ENCODE results near the gene CYSLTR2.
"Not testable (repeated sequence)": the region's sequence is repeated elsewhere in the genome, so short reads cannot be mapped to it uniquely, and the experiment has no call there.

Gene CYSLTR2

DNA sequence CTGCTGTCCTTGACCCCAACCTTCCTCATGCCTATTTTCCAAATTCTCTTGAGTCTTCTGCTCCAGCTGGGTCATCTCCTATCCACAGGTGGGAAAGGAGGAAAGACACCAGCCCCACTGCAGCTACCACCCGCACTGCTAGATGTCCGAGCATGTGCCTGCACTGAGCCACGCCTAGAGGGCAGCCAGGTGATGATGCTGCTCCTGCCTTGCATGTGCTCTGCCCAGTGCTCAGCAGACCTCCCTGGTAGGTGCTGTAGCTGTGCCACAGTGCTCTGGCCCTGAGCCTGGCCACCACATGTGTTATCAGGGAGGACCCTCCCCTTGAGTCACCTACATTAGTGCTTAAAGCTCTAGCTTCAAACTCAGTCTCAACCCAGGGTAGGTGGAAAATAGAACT is 6.9 kb upstream of the CYSLTR2 start:
- no peak for DNase-seq

DNA sequence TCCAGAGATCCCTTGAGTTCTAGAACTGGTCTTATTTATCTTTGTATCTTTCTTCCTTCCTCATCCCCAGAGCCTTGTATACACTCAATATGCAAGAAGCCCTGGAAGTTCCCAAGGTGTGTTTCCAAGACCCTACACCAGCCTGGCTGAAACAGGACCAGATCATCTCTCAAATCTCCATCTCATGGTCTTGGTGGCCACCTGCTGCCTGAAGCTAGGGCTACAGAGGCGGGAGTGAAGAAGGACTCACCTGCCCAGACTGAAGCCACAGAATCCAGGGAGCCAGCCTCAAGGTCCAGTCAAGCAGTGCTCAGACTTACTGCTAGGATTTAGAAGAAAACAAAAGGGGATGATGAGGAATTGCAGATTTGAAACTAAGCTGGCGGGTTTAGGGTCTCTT is 6.1 kb upstream of the CYSLTR2 start:
- DNase-seq, result no peak

DNA sequence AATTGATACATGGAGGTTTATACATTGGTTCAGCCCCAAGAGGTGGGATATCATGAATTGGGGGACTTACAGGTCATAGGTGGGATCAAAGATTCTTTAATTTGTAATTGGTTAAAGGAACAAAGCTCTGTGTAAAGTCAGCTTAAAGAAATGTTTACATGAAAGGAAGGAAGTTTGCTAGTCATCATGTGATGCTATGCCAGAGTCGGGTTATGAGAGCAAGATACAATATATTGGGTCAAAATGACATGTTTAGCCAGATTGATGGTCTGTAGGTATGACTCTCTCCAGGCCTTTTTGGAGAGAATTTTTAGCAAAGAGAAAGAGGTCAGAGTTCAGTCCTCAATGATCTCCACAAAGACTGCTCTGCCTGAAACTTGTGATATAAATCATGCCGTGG is 5.3 kb upstream of the CYSLTR2 start:
- DNase-seq, result no peak

DNA sequence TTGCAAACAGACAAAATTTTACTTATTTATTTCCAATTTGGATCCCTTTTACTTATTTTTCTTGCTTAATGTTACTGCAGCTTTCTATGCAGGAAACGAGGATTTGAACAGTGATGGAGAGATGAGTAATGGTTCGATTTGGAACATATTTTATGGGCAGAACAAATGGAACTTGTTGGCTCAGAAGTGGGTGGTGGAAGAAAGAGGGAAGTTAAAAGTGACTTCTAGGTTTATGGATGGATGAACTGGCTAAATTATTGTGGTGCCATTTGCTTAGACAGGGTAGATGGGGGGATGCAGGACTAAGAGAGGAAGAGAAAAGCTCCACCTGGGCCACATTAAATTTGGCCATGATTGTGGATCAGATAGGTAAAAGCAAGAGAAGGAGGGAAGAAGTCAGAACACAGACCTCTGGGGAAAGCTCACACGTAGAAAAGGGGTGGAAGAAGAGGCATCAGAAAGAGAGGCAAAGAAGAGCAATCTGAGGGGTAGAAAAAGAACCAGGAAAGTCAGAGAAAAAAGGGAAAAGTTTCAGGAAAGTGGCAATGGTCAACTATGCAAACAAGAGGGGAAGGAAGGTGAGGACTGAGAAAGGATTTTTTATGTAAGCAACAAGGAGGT is 768 bp upstream of the CYSLTR2 start:
- DNase-seq, result no peak

DNA sequence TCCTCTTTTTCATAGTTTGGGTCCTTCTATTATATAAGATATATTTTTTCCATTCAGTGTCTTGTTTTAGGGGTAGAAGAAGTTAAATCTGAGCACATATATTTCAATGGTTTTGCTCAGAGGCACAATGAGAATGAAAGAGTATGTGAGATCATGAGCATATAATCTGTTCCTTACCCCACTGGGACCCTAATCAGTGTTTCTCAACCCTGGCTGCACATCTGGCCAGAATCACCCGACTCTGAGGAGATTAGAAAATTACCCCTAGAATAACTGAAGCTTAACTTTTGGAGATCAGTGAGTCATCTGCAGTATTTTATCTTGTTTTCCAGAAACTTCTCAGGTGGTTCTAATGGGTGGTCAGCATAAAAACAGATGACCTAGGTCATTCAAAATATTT is 782 bp downstream of the CYSLTR2 start:
- no peak for DNase-seq

DNA sequence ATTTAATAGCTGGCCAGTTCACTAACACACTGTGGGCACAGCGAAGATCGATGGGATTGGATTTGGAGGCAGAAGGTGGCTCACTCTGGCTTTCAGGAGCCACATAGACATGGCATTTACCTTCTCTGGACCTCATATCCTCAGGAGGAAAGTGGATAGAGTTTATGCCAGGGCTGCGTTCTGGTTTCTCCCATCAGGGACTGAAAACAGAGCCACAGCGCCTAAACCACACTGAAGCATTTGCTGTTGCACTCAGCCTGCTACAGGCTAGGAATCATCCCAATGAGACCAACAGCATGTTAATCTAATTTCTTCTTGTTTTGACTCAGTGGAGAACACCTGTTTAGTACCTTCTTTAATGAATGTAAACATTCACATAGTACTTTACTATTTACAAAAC is 1.6 kb downstream of the CYSLTR2 start:
- DNase-seq, result no peak

DNA sequence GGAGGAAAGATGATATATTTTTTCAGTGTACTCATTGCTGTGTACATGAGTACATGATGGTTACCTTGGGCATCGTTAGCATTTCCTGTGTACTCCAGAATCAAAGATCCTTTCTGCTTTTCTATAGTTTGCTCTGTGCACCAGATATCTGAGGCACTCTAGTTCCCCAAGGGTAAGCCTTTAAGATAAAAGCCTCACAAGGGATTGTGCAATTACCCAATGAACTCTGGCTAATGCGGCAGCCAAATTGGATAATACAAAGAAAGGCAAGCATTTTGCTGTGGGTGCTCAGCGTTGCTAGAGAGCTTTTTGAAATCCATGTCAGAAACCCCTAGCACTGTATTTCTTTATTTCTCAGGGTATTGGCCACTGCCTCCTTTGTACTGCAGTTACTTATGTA is 2.9 kb downstream of the CYSLTR2 start:
- DNase-seq, result no peak

DNA sequence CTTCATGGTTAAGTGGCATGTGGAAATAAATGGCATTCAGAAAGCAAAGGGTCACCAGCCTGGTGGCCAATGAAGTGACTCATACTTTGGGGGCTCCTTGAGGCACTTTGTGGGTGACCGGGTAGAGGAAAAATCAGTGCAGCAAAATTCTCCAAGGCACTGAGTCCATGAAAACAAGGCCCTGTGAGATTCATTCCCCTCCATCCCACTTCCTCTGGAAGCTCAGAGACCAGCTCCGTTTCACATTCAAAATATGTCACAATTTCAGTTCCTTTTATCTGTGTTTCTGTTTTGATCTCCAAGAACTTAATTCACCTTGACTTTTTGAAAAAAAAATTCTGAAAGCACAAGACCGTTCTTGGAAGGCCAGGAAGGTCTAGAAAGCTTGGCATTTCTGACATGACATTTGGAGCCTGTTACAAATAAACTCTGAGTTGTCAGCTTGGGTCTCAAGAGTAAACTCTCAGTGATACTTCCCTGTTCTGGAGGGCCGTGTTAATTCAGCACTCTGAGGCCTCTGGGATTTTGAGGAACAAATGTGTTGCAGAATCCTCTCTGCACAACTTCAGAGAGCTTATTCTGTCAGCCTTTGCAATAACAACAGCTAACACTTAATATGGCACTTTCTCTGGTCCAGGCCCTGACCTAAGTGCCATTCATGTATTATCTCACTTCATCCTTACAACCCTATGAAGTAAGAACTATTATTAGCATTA is 6.8 kb downstream of the CYSLTR2 start:
- DNase-seq, result no peak

DNA sequence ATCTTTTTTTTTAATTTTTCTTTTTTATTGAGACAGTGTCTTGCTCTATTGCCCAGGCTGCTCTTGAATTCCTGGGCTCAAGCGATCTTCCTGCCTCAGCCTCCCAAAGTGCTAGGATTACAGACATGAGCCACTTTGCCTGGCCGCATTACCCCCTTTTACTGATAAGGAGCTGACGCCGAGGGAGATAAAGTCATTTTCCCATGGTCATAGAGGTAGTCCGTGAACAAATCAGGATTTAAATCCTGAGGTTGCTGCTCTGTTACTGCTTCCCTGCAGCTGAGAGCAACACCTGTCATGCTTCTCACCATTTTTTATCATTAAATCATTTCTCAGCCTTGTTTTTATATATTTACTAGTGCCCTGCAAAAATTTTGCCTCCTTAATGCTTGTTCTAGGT is 7.4 kb downstream of the CYSLTR2 start:
- DNase-seq, result no peak

DNA sequence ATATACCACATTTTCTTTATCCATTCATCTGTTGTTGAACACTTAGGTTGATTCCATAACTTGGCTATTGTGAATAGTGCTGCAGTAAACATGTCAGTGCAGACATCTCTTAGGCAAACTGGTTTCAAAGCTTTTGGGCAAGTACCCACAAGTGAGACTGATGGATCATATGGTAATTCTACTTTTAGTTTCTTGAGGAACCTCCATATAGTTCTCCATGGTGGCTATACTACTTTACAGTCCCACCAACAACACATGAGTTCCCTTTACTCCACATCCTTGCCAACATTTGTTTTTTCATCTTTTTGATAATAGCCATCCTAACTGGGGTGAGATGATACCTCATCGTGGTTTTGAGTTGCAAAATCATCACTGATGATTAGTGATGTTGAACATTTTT is 8.5 kb downstream of the CYSLTR2 start:
- DNase-seq, result no peak

DNA sequence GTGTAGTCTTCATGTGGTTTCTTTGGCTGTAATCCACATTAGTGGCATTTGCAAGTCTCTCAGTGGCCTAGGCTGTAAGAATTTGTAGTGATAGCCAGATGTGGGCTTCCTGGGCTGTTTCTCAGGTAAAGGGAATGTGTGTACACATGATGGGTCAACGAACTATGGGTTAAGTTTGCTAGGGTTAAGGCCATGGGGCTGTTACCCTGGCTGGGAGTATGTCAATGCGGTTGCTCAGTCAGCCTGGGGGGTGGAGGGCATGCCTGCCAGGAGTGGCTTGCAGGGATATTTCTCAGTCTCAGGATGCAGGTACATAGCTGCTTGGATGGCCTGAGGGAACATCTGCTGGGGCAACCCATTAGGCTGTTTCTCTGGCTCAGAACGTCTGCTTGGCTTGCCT is 13.4 kb downstream of the CYSLTR2 start:
- DNase-seq, result no peak

DNA sequence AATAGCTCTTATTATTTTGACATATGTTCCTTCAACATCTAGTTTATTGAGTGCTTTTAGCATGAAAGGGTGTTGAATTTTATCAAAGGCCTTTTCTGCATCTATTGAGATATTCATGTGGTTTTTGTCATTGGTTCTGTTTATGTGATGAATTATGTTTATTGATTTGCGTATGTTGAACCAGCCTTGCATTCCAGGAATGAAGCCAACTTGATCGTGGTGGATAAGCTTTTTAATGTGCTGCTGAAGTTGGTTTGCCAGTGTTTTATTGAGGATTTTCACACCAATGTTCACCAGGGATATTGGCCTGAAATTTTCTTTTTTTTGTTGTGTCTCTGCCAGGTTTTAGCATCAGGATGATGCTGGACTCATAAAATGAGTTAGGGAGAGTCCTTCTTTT is 17.7 kb downstream of the CYSLTR2 start:
- DNase-seq, result not testable (repeated sequence)

DNA sequence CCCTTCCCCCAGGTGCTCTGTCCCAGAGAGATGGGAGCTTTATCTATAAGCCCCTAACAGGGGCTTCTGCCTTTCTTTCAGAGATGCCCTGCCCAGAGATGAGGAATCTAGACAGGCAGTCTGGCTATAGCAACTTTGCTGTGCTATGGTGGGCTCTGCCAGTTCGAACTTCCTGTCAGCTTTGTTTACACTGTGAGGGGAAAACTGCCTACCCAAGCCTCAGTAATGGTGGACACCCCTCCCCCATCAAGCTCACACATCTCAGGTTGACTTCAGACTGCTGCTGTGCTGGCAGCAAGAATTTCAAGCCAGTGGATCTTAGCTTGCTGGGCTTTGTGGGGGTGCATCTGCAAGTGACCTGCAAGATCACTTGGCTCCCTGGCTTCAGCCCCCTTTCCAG is 21.5 kb downstream of the CYSLTR2 start:
- DNase-seq, result no peak

DNA sequence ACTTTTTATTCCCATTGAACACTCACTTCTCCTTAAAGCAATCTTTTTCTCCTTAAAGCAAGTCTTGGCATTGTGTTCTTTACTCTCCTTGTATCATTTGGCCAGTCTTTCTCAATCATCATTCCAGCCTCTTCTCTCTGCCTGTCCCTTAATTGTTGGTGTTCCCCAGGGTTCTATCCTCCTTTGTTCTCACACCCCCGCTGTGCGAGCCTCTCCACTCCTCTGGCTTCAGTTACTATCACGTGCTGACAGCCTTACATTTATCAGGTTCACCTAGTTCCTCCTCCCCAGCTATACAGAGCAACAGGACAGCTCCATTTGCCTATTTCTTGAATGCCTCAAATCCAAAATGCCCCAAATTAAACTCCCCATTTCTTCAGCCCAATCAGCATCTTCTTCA is 24.6 kb downstream of the CYSLTR2 start:
- no peak for DNase-seq

DNA sequence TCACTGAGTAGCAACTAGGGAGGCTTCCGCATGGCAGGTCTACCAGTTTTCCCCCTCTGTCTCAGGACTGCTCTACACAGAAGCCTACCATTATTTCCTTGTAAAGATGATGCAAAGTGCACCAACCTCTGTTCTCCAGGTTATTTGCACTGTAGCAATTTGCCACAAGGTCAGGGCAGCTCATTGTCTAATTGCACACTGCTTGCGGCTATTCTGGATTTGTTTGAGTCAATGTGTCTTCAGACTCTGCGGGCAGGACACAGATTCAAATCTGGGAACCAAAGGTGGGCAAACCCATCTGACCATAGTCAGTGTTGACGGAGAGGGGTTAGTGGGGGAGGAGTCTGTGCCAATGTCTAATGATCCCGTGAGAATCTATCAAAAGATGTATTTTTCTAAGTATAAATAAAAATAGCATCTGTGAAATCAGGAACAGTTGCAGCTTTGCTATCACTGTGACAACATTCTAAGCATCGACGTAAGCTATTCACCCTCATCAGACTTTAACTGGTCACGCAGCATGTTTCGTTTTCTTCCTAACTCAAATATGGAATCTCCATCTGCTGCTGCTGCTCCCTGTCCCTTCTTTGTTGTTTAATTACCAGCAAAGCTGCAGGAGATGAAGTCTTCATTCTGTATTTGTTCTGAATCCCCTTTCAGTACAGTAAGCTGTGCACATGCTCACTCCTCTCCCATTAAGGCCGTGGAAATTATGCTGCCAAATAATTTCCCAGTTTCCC is 26.4 kb downstream of the CYSLTR2 start:
- no peak for DNase-seq

DNA sequence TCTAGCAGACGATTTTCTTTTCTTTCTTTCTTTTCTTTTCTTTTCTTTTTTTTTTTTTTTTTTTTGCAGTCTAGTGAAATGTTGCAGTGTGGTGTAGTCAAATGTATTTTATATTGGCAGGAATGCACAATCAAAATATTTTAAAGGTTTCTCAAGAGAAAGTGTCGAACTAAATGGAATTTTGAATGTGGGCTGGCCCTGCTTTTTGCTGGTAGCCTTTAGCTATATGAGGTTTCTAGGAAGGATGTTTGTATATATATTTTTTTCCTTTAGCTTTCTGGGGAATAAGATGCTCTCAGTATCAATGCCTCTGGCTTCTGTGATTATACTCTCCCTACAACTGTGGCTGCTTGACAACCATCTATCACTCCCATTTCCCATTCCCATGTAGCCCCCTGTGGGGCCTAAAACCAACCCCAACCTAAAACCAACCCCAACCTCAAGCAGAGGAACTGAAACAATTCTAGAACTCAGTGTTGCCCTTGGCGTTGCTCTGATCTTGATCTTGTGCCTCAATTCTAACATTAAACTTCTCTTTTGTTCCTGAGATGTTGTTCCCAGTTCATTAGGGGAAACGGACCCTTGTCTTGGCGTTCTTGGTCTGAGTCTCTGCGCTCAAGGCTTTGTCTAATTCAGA is 27.1 kb downstream of the CYSLTR2 start:
- no peak for DNase-seq

DNA sequence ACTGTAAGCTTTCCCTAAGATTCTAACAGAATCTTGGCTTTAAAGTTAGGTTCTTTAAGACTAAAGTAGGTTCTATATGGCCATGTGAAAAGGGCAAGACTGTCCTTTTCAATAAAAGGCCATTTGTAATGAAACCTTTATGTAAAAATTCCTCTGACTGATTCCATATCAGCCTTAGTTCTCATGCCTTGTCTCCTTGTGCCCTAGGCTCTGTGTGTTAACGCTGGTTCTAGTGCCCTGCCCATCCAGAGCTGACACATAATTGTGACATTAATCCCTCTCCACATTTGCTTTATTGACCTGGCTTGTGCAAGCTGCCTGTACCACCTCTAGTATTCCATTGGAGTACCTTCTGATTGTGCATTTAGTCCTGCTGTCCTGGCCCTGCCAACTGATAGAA is 28.2 kb downstream of the CYSLTR2 start:
- DNase-seq, result no peak

DNA sequence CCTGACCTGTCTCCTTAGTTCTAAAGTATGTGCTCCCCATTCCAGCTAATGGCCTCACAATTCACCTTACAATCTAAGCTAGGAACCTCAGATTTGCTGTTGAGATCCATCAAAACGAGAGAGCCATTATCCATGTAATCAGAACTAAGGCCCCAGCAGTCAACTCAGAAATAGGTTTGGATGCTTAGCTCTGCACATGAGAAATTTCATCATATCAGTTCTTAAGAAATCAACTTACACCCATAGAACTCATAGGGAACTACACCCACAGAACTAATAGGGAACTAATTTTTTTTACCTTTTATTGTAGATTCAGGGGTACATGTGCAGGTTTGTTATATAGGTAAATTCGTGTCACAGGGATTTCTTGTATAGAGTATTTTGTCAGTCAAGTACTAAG is 28.7 kb downstream of the CYSLTR2 start:
- no peak for DNase-seq

DNA sequence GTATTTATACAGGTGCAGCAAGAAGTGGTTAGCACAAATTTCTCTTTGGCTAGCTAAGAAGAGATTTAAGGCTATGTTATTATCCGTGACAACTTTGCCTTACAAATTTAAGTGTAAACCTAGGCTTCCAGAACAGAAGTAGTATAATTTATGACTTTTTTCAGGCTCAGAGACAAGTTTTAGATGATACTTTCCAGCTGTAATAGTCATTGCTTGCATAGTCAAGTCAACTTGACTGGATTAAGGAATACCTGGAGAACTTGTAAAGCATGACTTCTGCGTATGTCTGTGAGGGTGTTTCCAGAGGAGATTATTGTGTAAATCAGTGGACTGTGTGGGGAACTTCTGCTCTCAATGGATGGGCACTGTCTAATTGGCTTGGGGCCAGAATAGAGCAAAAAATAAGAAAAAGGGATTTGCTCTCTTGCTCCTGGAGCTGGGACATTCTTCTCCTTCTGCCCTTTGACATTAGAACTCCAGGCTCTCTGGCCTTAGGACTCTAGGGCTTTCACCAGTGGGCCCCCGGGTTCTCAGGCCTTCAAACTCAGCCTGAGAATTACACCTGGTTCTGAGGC is 33.0 kb downstream of the CYSLTR2 start:
- DNase-seq, result no peak

DNA sequence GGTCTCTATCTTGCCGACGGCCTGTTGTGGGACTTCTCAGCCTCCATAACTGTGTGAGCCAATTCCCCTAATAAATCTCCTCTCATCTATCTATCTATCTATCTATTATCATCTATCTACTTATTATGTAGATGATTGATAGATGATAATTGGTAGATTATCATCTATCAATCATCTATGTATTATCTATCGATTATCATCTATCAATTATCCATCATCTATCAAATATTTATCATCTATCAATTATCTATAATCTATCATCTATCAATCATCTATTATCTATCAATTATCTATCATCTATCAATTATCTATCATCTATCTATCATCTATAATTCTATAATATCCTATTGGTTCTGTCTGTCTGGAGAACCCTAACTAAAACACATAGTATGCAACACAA is 33.5 kb downstream of the CYSLTR2 start:
- no peak for DNase-seq

DNA sequence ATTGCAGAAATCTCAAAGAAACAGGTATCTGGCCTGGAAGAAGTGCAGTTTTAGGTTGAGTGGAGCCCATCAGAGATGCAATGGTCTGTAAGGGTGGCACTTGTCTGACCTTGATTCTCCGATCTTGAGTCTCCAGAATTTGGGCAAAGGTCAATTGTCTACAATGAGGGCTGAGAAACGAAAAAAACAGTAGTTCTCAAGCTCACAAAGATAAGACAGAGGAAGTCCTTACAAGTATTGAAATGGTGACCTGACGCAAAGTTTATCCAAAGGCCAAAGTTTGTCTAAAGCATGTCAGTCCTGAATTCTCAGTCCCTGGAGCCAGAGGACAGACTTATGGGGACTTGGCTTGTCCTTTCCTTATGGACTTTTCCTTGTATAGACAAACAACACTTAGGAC is 40.3 kb downstream of the CYSLTR2 start:
- no peak for DNase-seq

DNA sequence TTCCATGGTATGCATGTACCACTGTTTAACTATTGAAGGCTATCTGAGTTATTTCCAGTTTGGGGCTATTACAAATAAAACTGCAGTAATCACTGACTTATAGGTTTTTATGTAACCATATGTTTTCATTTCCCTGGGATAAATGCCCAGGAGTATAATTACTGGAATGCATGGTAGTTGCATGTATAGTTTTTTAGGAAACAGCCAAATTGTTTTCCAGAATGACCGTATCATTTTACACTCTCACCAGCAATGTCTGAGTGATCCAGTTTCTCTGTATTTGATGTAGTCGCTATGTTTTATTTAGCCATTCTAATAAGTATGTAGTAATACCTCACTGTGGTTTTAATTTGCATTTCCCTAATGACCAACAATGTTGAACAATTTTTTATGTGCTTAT is 42.0 kb downstream of the CYSLTR2 start:
- no peak for DNase-seq

DNA sequence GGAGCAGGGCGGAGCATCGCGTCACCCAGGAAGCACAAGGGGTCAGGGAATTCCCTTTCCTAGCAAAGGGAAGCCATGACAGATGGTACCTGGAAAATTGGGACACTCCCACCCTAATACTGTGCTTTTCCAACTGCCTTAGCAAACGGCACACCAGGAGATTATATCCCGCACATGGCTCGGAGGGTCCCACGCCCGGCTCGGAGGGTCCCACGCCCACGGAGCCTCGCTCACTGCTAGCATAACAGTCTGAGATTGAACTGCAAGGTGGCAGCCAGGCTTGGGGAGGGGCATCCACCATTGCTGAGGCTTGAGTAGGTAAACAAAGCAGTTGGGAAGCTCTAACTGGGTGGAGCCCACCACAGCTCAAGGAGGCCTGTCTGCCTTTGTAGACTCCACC is 42.9 kb downstream of the CYSLTR2 start:
- DNase-seq, result not testable (repeated sequence)

DNA sequence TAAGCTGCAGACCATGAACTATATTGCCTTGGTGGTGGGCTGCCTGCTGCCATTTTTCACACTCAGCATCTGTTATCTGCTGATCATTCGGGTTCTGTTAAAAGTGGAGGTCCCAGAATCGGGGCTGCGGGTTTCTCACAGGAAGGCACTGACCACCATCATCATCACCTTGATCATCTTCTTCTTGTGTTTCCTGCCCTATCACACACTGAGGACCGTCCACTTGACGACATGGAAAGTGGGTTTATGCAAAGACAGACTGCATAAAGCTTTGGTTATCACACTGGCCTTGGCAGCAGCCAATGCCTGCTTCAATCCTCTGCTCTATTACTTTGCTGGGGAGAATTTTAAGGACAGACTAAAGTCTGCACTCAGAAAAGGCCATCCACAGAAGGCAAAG is 53.7 kb downstream of the CYSLTR2 start:
- no peak for DNase-seq

All from DMS79 treated with DMSO at 0.1 percent for 48 hours (cell line).